ENCODE results near the gene MAP2K6.

DNA sequence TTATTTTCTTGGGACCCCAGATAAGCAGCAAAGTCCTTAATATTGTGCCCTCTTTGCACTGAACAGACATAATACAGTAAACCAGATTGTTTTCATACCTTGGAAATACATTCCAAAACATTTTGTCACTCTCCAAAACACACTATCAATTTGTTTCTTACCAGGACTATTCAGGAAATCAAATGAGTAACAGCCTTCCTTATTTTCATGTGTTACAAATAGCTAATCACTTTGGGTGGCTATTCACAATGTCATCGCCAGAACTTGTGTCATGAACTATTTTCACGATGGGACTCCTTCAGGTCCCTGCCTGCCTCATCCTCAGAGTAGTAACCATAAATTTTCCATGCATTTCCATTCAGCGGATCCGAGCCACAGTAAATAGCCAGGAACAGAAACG, 104.5 kb downstream of the MAP2K6 start:
- TF ChIP-seq POLR2A (IDR thresholded peaks at IDR 0.05) (no peak), CTCF (IDR thresholded peaks at IDR 0.05) (no peak)
